SK-N-SH (cell line): Measurements from ENCODE around the gene OCA2.

Experiments used
- EP300 ChIP-seq, 2 experiments: IDR thresholded peaks; 2 replicates each; pipeline versions ENCODE4 v1.4.0 to v1.6.1; 2012; ENCODE audit warnings: borderline replicate concordance in 1 of 2, low read depth in 1 of 2, low read length in 1 of 2
- POLR2AphosphoS5 ChIP-seq: IDR thresholded peaks from 2 replicates; pipeline ENCODE4 v1.6.1; 2012; ENCODE audit warnings: low read depth, low read length
- TF ChIP-seq, protein P1 (sequence below): fragments of 200-600 bp; sonication (generic); IDR thresholded peaks from 2 replicates; pipeline ENCODE4 v1.6.1; 2017; ENCODE audit warnings: antibody characterized with exemption, mild to moderate bottlenecking, moderate library complexity
- TF ChIP-seq, protein P2 (sequence below): IDR thresholded peaks from 2 replicates; pipeline ENCODE4 v1.4.0; 2012; ENCODE audit warnings: low read depth, borderline replicate concordance

DNA sequence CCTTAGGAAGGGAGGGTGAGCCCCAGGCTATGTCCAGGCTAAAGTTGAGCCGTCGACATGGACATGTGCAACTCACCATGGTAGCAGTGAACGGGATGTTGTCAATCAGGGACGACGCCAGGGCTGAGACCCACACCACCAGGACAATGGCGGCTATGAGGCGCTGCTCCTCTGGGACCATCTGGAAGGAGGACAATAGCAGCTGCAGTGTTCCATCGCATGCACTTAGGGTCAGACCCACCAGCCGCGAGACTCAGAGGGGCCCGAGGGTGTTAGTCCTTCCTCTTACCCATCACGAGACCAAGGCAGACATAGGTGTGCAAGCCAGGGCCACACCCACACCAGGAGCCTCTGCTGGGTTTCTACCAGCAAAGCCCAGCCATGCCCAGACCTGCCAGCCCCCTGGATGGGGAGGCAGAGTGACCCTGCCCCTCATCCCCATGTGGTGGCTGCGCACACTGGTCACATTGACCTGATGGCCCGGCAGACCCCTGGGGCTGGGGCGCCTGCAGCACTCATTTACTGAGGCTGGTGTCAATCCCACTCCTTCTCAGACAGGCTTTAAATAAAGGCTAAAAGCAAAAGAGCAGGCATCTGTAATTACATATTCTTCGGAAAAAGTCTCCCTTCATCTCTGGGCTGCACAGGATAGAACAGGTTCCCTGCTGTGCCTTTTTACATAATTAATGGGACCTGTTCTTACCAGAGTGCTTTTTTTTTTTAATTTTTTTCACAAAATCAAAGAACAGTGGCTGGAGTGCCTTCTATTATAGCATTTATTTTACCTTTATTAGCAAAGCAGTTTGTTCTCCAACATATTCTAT lies 227.8 kb downstream of the OCA2 start:
- TF ChIP-seq, protein P1, sequence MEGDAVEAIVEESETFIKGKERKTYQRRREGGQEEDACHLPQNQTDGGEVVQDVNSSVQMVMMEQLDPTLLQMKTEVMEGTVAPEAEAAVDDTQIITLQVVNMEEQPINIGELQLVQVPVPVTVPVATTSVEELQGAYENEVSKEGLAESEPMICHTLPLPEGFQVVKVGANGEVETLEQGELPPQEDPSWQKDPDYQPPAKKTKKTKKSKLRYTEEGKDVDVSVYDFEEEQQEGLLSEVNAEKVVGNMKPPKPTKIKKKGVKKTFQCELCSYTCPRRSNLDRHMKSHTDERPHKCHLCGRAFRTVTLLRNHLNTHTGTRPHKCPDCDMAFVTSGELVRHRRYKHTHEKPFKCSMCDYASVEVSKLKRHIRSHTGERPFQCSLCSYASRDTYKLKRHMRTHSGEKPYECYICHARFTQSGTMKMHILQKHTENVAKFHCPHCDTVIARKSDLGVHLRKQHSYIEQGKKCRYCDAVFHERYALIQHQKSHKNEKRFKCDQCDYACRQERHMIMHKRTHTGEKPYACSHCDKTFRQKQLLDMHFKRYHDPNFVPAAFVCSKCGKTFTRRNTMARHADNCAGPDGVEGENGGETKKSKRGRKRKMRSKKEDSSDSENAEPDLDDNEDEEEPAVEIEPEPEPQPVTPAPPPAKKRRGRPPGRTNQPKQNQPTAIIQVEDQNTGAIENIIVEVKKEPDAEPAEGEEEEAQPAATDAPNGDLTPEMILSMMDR: no peak
- TF ChIP-seq, protein P2, sequence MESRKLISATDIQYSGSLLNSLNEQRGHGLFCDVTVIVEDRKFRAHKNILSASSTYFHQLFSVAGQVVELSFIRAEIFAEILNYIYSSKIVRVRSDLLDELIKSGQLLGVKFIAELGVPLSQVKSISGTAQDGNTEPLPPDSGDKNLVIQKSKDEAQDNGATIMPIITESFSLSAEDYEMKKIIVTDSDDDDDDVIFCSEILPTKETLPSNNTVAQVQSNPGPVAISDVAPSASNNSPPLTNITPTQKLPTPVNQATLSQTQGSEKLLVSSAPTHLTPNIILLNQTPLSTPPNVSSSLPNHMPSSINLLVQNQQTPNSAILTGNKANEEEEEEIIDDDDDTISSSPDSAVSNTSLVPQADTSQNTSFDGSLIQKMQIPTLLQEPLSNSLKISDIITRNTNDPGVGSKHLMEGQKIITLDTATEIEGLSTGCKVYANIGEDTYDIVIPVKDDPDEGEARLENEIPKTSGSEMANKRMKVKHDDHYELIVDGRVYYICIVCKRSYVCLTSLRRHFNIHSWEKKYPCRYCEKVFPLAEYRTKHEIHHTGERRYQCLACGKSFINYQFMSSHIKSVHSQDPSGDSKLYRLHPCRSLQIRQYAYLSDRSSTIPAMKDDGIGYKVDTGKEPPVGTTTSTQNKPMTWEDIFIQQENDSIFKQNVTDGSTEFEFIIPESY: no peak
- TF ChIP-seq EP300 (IDR thresholded peaks at IDR 0.05; ENCODE audit: borderline replicate concordance in 1 of 2, low read depth in 1 of 2, low read length in 1 of 2) (no peak), POLR2AphosphoS5 (no peak)
